Measurements from ENCODE around the gene TRIML2.

- TF ChIP-seq CTCF (IDR thresholded peaks at IDR 0.05 in 4 of 5, conservative IDR thresholded peaks at IDR 0.05 in 1 of 5) (no peak), POLR2A (IDR thresholded peaks at IDR 0.05) (no peak)
Measured at GRCh38 chr4:188061083-188061482, 48.3 kb downstream of the TRIML2 start.

All from gastrocnemius medialis (tissue), 4 donors.